Measurements from ENCODE around the gene ZGPAT. TPM values are rescaled to one million over a fixed set of nuclear protein-coding genes. Genes with fewer than 3 reads are reported as not detected.

The ZGPAT gene
- total and polyA plus RNA-seq, 2 donors (not counting 1 experiment from before 2014, with no cell fraction given): 46.1 to 62.1 TPM

DNA sequence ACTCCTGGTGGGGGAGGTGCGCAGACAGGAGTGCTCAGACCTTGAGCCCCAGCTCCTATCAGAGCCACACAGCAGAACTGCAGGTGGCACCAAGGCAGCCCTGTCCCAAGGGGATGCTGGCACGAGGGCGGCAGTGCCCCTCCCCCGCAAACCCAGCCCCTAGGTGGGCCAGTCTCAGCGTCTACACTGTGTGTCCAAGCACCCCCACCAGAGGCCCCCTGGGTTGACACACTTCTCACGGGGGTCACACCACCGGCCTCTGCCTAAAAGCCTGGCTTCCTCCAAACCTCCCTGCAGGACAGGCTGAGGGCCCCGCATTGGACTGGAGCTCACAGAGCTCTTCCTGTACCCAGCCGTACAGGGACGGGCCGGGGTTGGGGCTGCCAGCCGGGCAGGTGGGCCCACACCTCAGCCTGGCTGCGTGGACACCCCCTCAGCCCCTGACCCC lies 39.8 kb downstream of the ZGPAT start:
- no peaks in the 10 kb centered on the region for H3K4me1 ChIP-seq (ENCODE audit: control insufficient read depth in 2 of 2, insufficient read depth in 2 of 2, low read length in 2 of 2)
- no peak overlapping the region for H3K4me3 Mint-ChIP-seq
- H3K27ac Mint-ChIP-seq: no peak overlapping the region
- H3K36me3 ChIP-seq (replicated peaks in 1 of 2; ENCODE audit: control extremely low read depth in 1 of 2, control insufficient read depth in 1 of 2, extremely low read depth in 1 of 2, insufficient read depth in 2 of 2, low read length in 1 of 2): peaks cover 0 to 4% of the 10 kb centered on the region in 2 experiments
- H3K9ac ChIP-seq (ENCODE audit: low read length): no peak overlapping the region
- no peak overlapping the region for H3K4me2 ChIP-seq (replicated peaks; ENCODE audit: low read depth, low read length, poor library complexity, severe bottlenecking)
- CTCF ChIA-PET: no interaction called here
- H2AFZ ChIP-seq (ENCODE audit: insufficient read depth, low read depth, low read length, poor library complexity, severe bottlenecking): no peak overlapping the region
- H3K79me2 ChIP-seq (ENCODE audit: control insufficient read depth, insufficient read depth, low read length): no peaks in the 10 kb centered on the region
- no peaks in the 10 kb centered on the region for H4K20me1 ChIP-seq (ENCODE audit: control insufficient read depth, insufficient read depth, low read length, poor library complexity, severe bottlenecking)
- no peaks in the 10 kb centered on the region for H3K4me1 Mint-ChIP-seq
- POLR2A ChIA-PET: interaction anchor here (0.6 kb wide), 1 partner anchor 332 kb away, joined by 3 read pairs; the partner anchor contains the start of gene RGS19
- peaks cover 0 to 2% (median 0%) of the 10 kb centered on the region in 3 donors for H3K9me3 ChIP-seq (ENCODE audit: control extremely low read depth in 1 of 3, control insufficient read depth in 2 of 3, insufficient read depth in 1 of 3, low read length in 2 of 3)
- H3K27me3 ChIP-seq (replicated peaks in 1 of 4; ENCODE audit: control extremely low read depth in 1 of 4, control insufficient read depth in 3 of 4, insufficient read depth in 4 of 4, low read length in 3 of 4): no peaks in the 10 kb centered on the region
- H3K27ac ChIP-seq (ENCODE audit: low read length in 2 of 2): no peak overlapping the region
- intact Hi-C loops (cut with micrococcal nuclease): no loop called here
- TF ChIP-seq EZH2 (IDR thresholded peaks at IDR 0.05; ENCODE audit: borderline replicate concordance, insufficient read depth, low read depth, low read length, poor library complexity, severe bottlenecking): no peak
- 73% methylated on average over 13 of the region's 13 CpGs for WGBS (ENCODE audit: insufficient coverage)
- no peaks in the 10 kb centered on the region for H3K27me3 Mint-ChIP-seq
- no peak overlapping the region for H3K4me3 ChIP-seq (ENCODE audit: control extremely low read depth in 1 of 5, extremely low read depth in 1 of 5, insufficient read depth in 1 of 5, low read depth in 2 of 5, low read length in 4 of 5)
- ATAC-seq (ENCODE audit: low read depth): no peak
- no peak for DNase-seq
- no peaks in the 10 kb centered on the region for H3K9me3 Mint-ChIP-seq (ENCODE audit: insufficient read depth)

- Histone ChIP-seq H4K20me1 (ENCODE audit: control insufficient read depth, insufficient read depth, low read length, poor library complexity, severe bottlenecking) (no peaks in the 10 kb centered on the region), H3K79me2 (ENCODE audit: control insufficient read depth, insufficient read depth, low read length) (no peaks in the 10 kb centered on the region), H3K4me2 (replicated peaks; ENCODE audit: low read depth, low read length, poor library complexity, severe bottlenecking) (no peak overlapping the region), H3K27ac (ENCODE audit: low read length in 2 of 2) (no peak overlapping the region), H3K9ac (ENCODE audit: low read length) (no peak overlapping the region), H3K4me3 (ENCODE audit: control extremely low read depth in 1 of 5, extremely low read depth in 1 of 5, insufficient read depth in 1 of 5, low read depth in 2 of 5, low read length in 4 of 5) (no peak overlapping the region), H3K36me3 (replicated peaks in 1 of 2; ENCODE audit: control extremely low read depth in 1 of 2, control insufficient read depth in 1 of 2, extremely low read depth in 1 of 2, insufficient read depth in 2 of 2, low read length in 1 of 2) (peaks cover 0 to 1% of the 10 kb centered on the region in 2 experiments), H3K9me3 (ENCODE audit: control extremely low read depth in 1 of 3, control insufficient read depth in 2 of 3, insufficient read depth in 1 of 3, low read length in 2 of 3) (peaks cover 0 to 3% (median 0%) of the 10 kb centered on the region in 3 donors), H2AFZ (ENCODE audit: insufficient read depth, low read depth, low read length, poor library complexity, severe bottlenecking) (no peak overlapping the region), H3K27me3 (replicated peaks in 1 of 4; ENCODE audit: control extremely low read depth in 1 of 4, control insufficient read depth in 3 of 4, insufficient read depth in 4 of 4, low read length in 3 of 4) (no peaks in the 10 kb centered on the region), H3K4me1 (ENCODE audit: control insufficient read depth in 2 of 2, insufficient read depth in 2 of 2, low read length in 2 of 2) (no peaks in the 10 kb centered on the region)
- intact Hi-C loops (cut with micrococcal nuclease): no loop called here
- H3K4me3 Mint-ChIP-seq: no peak overlapping the region
- no peaks in the 10 kb centered on the region for H3K9me3 Mint-ChIP-seq (ENCODE audit: insufficient read depth)
- H3K27me3 Mint-ChIP-seq: no peaks in the 10 kb centered on the region
- POLR2A ChIA-PET: no interaction called here
- H3K27ac Mint-ChIP-seq: no peak overlapping the region
- no peaks in the 10 kb centered on the region for H3K4me1 Mint-ChIP-seq
- WGBS (ENCODE audit: insufficient coverage): 87% methylated on average over 14 of the region's 20 CpGs
- CTCF ChIA-PET: no interaction called here
- ATAC-seq (ENCODE audit: low read depth): no peak
- TF ChIP-seq, protein P1, sequence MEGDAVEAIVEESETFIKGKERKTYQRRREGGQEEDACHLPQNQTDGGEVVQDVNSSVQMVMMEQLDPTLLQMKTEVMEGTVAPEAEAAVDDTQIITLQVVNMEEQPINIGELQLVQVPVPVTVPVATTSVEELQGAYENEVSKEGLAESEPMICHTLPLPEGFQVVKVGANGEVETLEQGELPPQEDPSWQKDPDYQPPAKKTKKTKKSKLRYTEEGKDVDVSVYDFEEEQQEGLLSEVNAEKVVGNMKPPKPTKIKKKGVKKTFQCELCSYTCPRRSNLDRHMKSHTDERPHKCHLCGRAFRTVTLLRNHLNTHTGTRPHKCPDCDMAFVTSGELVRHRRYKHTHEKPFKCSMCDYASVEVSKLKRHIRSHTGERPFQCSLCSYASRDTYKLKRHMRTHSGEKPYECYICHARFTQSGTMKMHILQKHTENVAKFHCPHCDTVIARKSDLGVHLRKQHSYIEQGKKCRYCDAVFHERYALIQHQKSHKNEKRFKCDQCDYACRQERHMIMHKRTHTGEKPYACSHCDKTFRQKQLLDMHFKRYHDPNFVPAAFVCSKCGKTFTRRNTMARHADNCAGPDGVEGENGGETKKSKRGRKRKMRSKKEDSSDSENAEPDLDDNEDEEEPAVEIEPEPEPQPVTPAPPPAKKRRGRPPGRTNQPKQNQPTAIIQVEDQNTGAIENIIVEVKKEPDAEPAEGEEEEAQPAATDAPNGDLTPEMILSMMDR (IDR thresholded peaks at IDR 0.05): no peak
- no peak for TF ChIP-seq EZH2 (IDR thresholded peaks at IDR 0.05; ENCODE audit: borderline replicate concordance, insufficient read depth, low read depth, low read length, poor library complexity, severe bottlenecking)
- DNase-seq: no peak
These were observed 40.5 kb downstream of the ZGPAT start for GRCh38 chr20:63748070-63748933.
